Activated B cell treated with CpG ODN at 0.5 μM for 24 hours (primary cell): ENCODE measurements around the gene TNFRSF1A. TPM values are rescaled to one million over a fixed set of nuclear protein-coding genes. Genes with fewer than 3 reads are reported as not detected.
"Not testable (repeated sequence)": the region's sequence is repeated elsewhere in the genome, so short reads cannot be mapped to it uniquely, and the experiment has no call there.

Experiments
- ATAC-seq: fragments of 200-7000 bp; cut with Tn5 transposase; one replicate; pipeline ENCODE4 v1.10.0; 2021; ENCODE audit warnings: low read depth, mild to moderate bottlenecking, moderate library complexity
- CTCF ChIA-PET: fragments of 350-600 bp; sonication (Branson Sonifier 250); formaldehyde crosslinking; loops from one replicate; lab custom pipeline; 2021; ENCODE audit warnings: antibody characterized with exemption; lab: Charles Lee
- POLR2A ChIA-PET: fragments of 350-600 bp; sonication (Branson Sonifier 250); formaldehyde crosslinking; loops from one replicate; lab custom pipeline; 2021; ENCODE audit warnings: antibody characterized with exemption; lab: Charles Lee
- DNase-seq: peaks from one replicate; pipeline ENCODE4 v3.0.0; 2022
- H3K27ac Mint-ChIP-seq: one replicate; pipeline ENCODE4 v1.8.0; 2020; ENCODE audit warnings: mixed read lengths
- H3K27me3 Mint-ChIP-seq: one replicate; pipeline ENCODE4 v1.8.0; 2021; ENCODE audit warnings: mixed read lengths
- H3K36me3 Mint-ChIP-seq: one replicate; pipeline ENCODE4 v1.8.0; 2021; ENCODE audit warnings: low read depth, mixed read lengths
- H3K4me1 Mint-ChIP-seq: one replicate; pipeline ENCODE4 v1.8.0; 2021; ENCODE audit warnings: mixed read lengths
- H3K4me3 Mint-ChIP-seq: one replicate; pipeline ENCODE4 v1.8.0; 2020; ENCODE audit warnings: mild to moderate bottlenecking, mixed read lengths
- H3K9me3 Mint-ChIP-seq: one replicate; pipeline ENCODE4 v1.8.0; 2020; ENCODE audit warnings: mixed read lengths
- CTCF ChIP-seq: fragments of 200-600 bp; IDR thresholded peaks from one replicate; pipeline ENCODE4 v1.8.0; 2022; ENCODE audit warnings: antibody characterized with exemption, mild to moderate bottlenecking
- intact Hi-C: fragments of 100-400 bp; cut with micrococcal nuclease; formaldehyde crosslinking; loops from one replicate; pipeline ENCODE4 v1.15.1; 2024
- total RNA-seq: library from RNA; stranded (reverse); gene quantifications from 2 replicates; pipeline ENCODE4 v1.2.3, GENCODE V29; 2022

TNFRSF1A gene
- total RNA-seq, 1 donor from 2014 or later = not detected

GRCh38 chr12:6347367-6348338, 5.8 kb upstream of the TNFRSF1A start:
- H3K9me3 Mint-ChIP-seq = peaks cover 4% of the 10 kb centered on the region
- ChIA-PET CTCF (no interaction called here), POLR2A (no interaction called here)
- H3K36me3 Mint-ChIP-seq = no peaks in the 10 kb centered on the region
- H3K4me3 Mint-ChIP-seq = no peak overlapping the region
- intact Hi-C loops = no loop called here
- no peak overlapping the region for H3K27ac Mint-ChIP-seq
- ATAC-seq (no peak), DNase-seq (no peak)
- peaks cover 62% of the 10 kb centered on the region for H3K27me3 Mint-ChIP-seq
- peaks cover 9% of the 10 kb centered on the region for H3K4me1 Mint-ChIP-seq
- no peak for TF ChIP-seq CTCF

- Mint-ChIP-seq H3K4me1 (peaks cover 11% of the 10 kb centered on the region), H3K27me3 (peaks cover 64% of the 10 kb centered on the region), H3K27ac (no peak overlapping the region), H3K9me3 (peaks cover 4% of the 10 kb centered on the region), H3K4me3 (no peak overlapping the region), H3K36me3 (no peaks in the 10 kb centered on the region)
- ATAC-seq (no peak), DNase-seq (no peak)
- ChIA-PET CTCF (no interaction called here), POLR2A (no interaction called here)
- intact Hi-C loops = no loop called here
- no peak for TF ChIP-seq CTCF
Observed at GRCh38 chr12:6346942-6347341, 5.1 kb upstream of the TNFRSF1A start.

GRCh38 chr12:6346235-6346832, 4.5 kb upstream of the TNFRSF1A start:
- no peak overlapping the region for H3K27ac Mint-ChIP-seq
- H3K27me3 Mint-ChIP-seq = peaks cover 68% of the 10 kb centered on the region
- intact Hi-C loops = no loop called here
- H3K4me1 Mint-ChIP-seq = peaks cover 15% of the 10 kb centered on the region
- CTCF ChIA-PET = no interaction called here
- H3K36me3 Mint-ChIP-seq = no peaks in the 10 kb centered on the region
- ATAC-seq (no peak), DNase-seq (no peak)
- H3K9me3 Mint-ChIP-seq = peaks cover 4% of the 10 kb centered on the region
- H3K4me3 Mint-ChIP-seq = no peak overlapping the region
- POLR2A ChIA-PET = no interaction called here
- TF ChIP-seq CTCF = no peak

GRCh38 chr12:6345319-6346091, 3.6 kb upstream of the TNFRSF1A start:
- DNase-seq (no peak), ATAC-seq (peak; percentile 45)
- CTCF ChIA-PET = no interaction called here
- no peak overlapping the region for H3K4me3 Mint-ChIP-seq
- intact Hi-C loops = no loop called here
- peaks cover 15% of the 10 kb centered on the region for H3K4me1 Mint-ChIP-seq
- H3K27ac Mint-ChIP-seq = no peak overlapping the region
- H3K9me3 Mint-ChIP-seq = peaks cover 4% of the 10 kb centered on the region
- no peaks in the 10 kb centered on the region for H3K36me3 Mint-ChIP-seq
- no peak for TF ChIP-seq CTCF
- POLR2A ChIA-PET = interaction anchor here (0.5 kb wide), 1 partner anchor 14 kb away, joined by 5 read pairs; no protein-coding TSS in a partner anchor
- peaks cover 64% of the 10 kb centered on the region for H3K27me3 Mint-ChIP-seq

- ATAC-seq, H3K27ac Mint-ChIP-seq, H3K36me3 Mint-ChIP-seq, CTCF ChIA-PET, H3K9me3 Mint-ChIP-seq, DNase-seq, H3K4me3 Mint-ChIP-seq: not testable (repeated sequence)
- Mint-ChIP-seq H3K27me3 (peaks cover 62% of the 10 kb centered on the region), H3K4me1 (peaks cover 15% of the 10 kb centered on the region)
- POLR2A ChIA-PET = interaction anchor here (0.9 kb wide), 1 partner anchor 14 kb away, joined by 6 read pairs; no protein-coding TSS in a partner anchor
- intact Hi-C loops = loop anchor here (5.0 kb wide), 1 partner anchor 33 kb away; the partner anchor contains the start of gene SCNN1A
Observed at GRCh38 chr12:6344101-6344660, 2.3 kb upstream of the TNFRSF1A start.
